WTC11 (cell line): Measurements from ENCODE around the gene TBRG4. TPM values are rescaled to one million over a fixed set of nuclear protein-coding genes. Genes with fewer than 3 reads are reported as not detected.

ENCODE experiments used
- ATAC-seq: fragments of 200-7000 bp; cut with Tn5 transposase; 2 replicates; pipeline ENCODE4 v1.10.0; 2021; ENCODE audit warnings: mild to moderate bottlenecking, moderate library complexity
- CTCF ChIA-PET: fragments of 300-600 bp; sonication (Branson Sonifier 250); formaldehyde crosslinking; loops from one replicate; lab custom pipeline; 2021; ENCODE audit warnings: antibody characterized with exemption; lab: Charles Lee
- POLR2A ChIA-PET: fragments of 350-600 bp; sonication (Branson Sonifier 250); formaldehyde crosslinking; loops from one replicate; lab custom pipeline; 2021; ENCODE audit warnings: antibody characterized with exemption; lab: Charles Lee
- DNase-seq: peaks from one replicate; pipeline ENCODE4 v3.0.0; 2021; ENCODE audit warnings: low spot score
- H3K27ac Mint-ChIP-seq: 2 replicates; pipeline ENCODE4 v1.8.0; 2021; ENCODE audit warnings: mixed read lengths
- H3K27me3 Mint-ChIP-seq: 2 replicates; pipeline ENCODE4 v1.8.0; 2021; ENCODE audit warnings: low read depth, mild to moderate bottlenecking, moderate library complexity, mixed read lengths
- H3K36me3 Mint-ChIP-seq: 2 replicates; pipeline ENCODE4 v1.8.0; 2021; ENCODE audit warnings: mixed read lengths
- H3K4me1 Mint-ChIP-seq: 2 replicates; pipeline ENCODE4 v1.8.0; 2022; ENCODE audit warnings: mixed read lengths
- H3K4me3 Mint-ChIP-seq: 2 replicates; pipeline ENCODE4 v1.8.0; 2021; ENCODE audit warnings: mild to moderate bottlenecking, moderate library complexity, mixed read lengths
- H3K9me3 Mint-ChIP-seq: 2 replicates; pipeline ENCODE4 v1.8.0; 2021; ENCODE audit warnings: mixed read lengths
- ARID4B ChIP-seq: sonication (generic); formaldehyde crosslinking; IDR thresholded peaks from 2 replicates; pipeline ENCODE4 v1.8.0; 2023; ENCODE audit warnings: missing genetic modification reagents, mild to moderate bottlenecking, borderline replicate concordance
- ATF1 ChIP-seq: sonication (generic); formaldehyde crosslinking; IDR thresholded peaks from 2 replicates; pipeline ENCODE4 v1.8.1; 2023; ENCODE audit warnings: mild to moderate bottlenecking, moderate library complexity, missing genetic modification reagents
- CREB1 ChIP-seq: sonication (generic); formaldehyde crosslinking; IDR thresholded peaks from 2 replicates; pipeline ENCODE4 v1.8.0; 2023; ENCODE audit warnings: mild to moderate bottlenecking, missing genetic modification reagents
- EMX1 ChIP-seq: fragments of 250-450 bp; sonication (Bioruptor Pico); IDR thresholded peaks from 2 replicates; pipeline ENCODE4 v1.8.0; 2021; ENCODE audit warnings: mild to moderate bottlenecking
- ERG ChIP-seq: fragments of 250-450 bp; sonication (Bioruptor Pico); IDR thresholded peaks from 2 replicates; pipeline ENCODE4 v1.8.0; 2021; ENCODE audit warnings: mild to moderate bottlenecking
- FOXJ3 ChIP-seq: sonication (generic); formaldehyde crosslinking; IDR thresholded peaks from 2 replicates; pipeline ENCODE4 v1.9.0; 2021; ENCODE audit warnings: missing genetic modification reagents, mild to moderate bottlenecking, borderline replicate concordance
- IRF2 ChIP-seq: sonication (generic); formaldehyde crosslinking; IDR thresholded peaks from 2 replicates; pipeline ENCODE4 v1.8.0; 2022; ENCODE audit warnings: low read depth, missing genetic modification reagents, borderline replicate concordance
- JAZF1 ChIP-seq: fragments of 250-450 bp; sonication (Bioruptor Pico); IDR thresholded peaks from 2 replicates; pipeline ENCODE4 v1.9.0; 2021; ENCODE audit warnings: moderate library complexity, mild to moderate bottlenecking, inconsistent platforms
- MXD4 ChIP-seq: fragments of 250-450 bp; sonication (Bioruptor Pico); IDR thresholded peaks from 2 replicates; pipeline ENCODE4 v1.8.0; 2021; ENCODE audit warnings: mild to moderate bottlenecking, moderate library complexity, borderline replicate concordance
- MYBL2 ChIP-seq: sonication (generic); formaldehyde crosslinking; IDR thresholded peaks from 2 replicates; pipeline ENCODE4 v1.8.1; 2023; ENCODE audit warnings: mild to moderate bottlenecking, moderate library complexity, missing genetic modification reagents
- NR1H2 ChIP-seq: sonication (generic); formaldehyde crosslinking; IDR thresholded peaks from 2 replicates; pipeline ENCODE4 v1.9.0; 2021; ENCODE audit warnings: mild to moderate bottlenecking, moderate library complexity, missing genetic modification reagents
- PRDM15 ChIP-seq: sonication (generic); formaldehyde crosslinking; IDR thresholded peaks from 2 replicates; pipeline ENCODE4 v1.8.0; 2022; ENCODE audit warnings: missing genetic modification reagents
- RORB ChIP-seq: fragments of 250-450 bp; sonication (Bioruptor Pico); IDR thresholded peaks from 2 replicates; pipeline ENCODE4 v1.9.0; 2021; ENCODE audit warnings: mild to moderate bottlenecking
- SMAD3 ChIP-seq: sonication (generic); formaldehyde crosslinking; IDR thresholded peaks from 2 replicates; pipeline ENCODE4 v1.8.0; 2022; ENCODE audit warnings: missing genetic modification reagents, mild to moderate bottlenecking, borderline replicate concordance
- TCF7 ChIP-seq: sonication (generic); formaldehyde crosslinking; IDR thresholded peaks from 2 replicates; pipeline ENCODE4 v1.8.0; 2022; ENCODE audit warnings: mild to moderate bottlenecking, low read depth, missing genetic modification reagents, moderate library complexity
- TEAD4 ChIP-seq: sonication (generic); formaldehyde crosslinking; IDR thresholded peaks from 2 replicates; pipeline ENCODE4 v1.8.0; 2022; ENCODE audit warnings: mild to moderate bottlenecking, missing genetic modification reagents
- TP53 ChIP-seq: sonication (generic); formaldehyde crosslinking; IDR thresholded peaks from 2 replicates; pipeline ENCODE4 v1.8.1; 2023; ENCODE audit warnings: mild to moderate bottlenecking, missing genetic modification reagents
- ZNF121 ChIP-seq: sonication (generic); formaldehyde crosslinking; IDR thresholded peaks from 2 replicates; pipeline ENCODE4 v1.8.0; 2023; ENCODE audit warnings: missing genetic modification reagents
- ZNF263 ChIP-seq: sonication (generic); formaldehyde crosslinking; IDR thresholded peaks from 2 replicates; pipeline ENCODE4 v1.8.1; 2022; ENCODE audit warnings: low read depth, mild to moderate bottlenecking, moderate library complexity, missing genetic modification reagents
- ZNF423 ChIP-seq: fragments of 250-450 bp; sonication (Bioruptor Pico); IDR thresholded peaks from 2 replicates; pipeline ENCODE4 v2.1.2; 2022; ENCODE audit warnings: mild to moderate bottlenecking, moderate library complexity
- ZNF532 ChIP-seq: fragments of 250-450 bp; sonication (Bioruptor Pico); IDR thresholded peaks from 2 replicates; pipeline ENCODE4 v1.9.0; 2021; ENCODE audit warnings: mild to moderate bottlenecking, borderline replicate concordance
- ZNF671 ChIP-seq: fragments of 250-450 bp; sonication (Bioruptor Pico); IDR thresholded peaks from 2 replicates; pipeline ENCODE4 v1.8.0; 2021; ENCODE audit warnings: mild to moderate bottlenecking
- total RNA-seq: library from RNA; stranded (reverse); gene quantifications from 3 replicates; pipeline ENCODE4 v1.2.3, GENCODE V29; 2021
- TF ChIP-seq, protein P1 (sequence below): sonication (generic); formaldehyde crosslinking; IDR thresholded peaks from 2 replicates; pipeline ENCODE4 v1.8.1; 2022; ENCODE audit warnings: mild to moderate bottlenecking, moderate library complexity, missing genetic modification reagents

TBRG4 gene
- total RNA-seq, 1 experiment from 2014 or later: 167 TPM

DNA sequence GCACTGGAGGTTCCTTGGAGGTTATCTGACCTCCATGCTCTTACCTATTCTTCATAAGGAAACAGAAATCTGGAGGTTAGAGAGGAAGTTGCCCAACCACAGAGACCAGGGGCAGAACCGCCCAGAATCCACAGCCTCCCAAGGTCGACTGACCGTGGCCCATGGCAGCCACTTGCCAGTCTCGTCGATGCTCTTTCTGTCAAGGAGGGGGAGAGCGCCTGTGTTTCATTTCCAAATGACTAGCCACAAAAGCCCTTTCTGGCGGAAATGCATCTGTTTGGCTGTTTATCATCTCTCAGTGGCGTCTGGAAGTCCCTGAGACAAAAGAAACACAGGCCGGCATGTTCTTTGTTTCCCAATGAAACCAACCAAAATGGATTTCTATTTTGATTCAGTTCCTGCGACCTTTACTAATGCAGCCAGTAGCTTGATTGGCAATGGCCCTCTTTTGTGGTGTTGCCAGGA, 49.0 kb upstream of the TBRG4 start:
- peaks cover 10% of the 10 kb centered on the region; the same call in 1 of the 2 replicates for H3K4me1 Mint-ChIP-seq
- ChIA-PET POLR2A (no interaction called here), CTCF (no interaction called here)
- no peak for ATAC-seq
- no peaks in the 10 kb centered on the region for H3K36me3 Mint-ChIP-seq
- no peak overlapping the region for H3K4me3 Mint-ChIP-seq
- TF ChIP-seq MXD4 (no peak), ERG (CRISPR knock-in tag) (no peak), RORB (CRISPR knock-in tag) (no peak), CREB1 (no peak), JAZF1 (CRISPR knock-in tag) (no peak), PRDM15 (CRISPR knock-in tag) (no peak), FOXJ3 (CRISPR knock-in tag) (no peak), EMX1 (CRISPR knock-in tag) (no peak), TEAD4 (CRISPR knock-in tag) (no peak), IRF2 (CRISPR knock-in tag) (no peak), TCF7 (CRISPR knock-in tag) (no peak), MYBL2 (CRISPR knock-in tag) (no peak), ZNF121 (CRISPR knock-in tag) (no peak), ARID4B (CRISPR knock-in tag) (no peak), NR1H2 (CRISPR knock-in tag) (no peak), TP53 (CRISPR knock-in tag) (no peak)
- TF ChIP-seq, protein P1, sequence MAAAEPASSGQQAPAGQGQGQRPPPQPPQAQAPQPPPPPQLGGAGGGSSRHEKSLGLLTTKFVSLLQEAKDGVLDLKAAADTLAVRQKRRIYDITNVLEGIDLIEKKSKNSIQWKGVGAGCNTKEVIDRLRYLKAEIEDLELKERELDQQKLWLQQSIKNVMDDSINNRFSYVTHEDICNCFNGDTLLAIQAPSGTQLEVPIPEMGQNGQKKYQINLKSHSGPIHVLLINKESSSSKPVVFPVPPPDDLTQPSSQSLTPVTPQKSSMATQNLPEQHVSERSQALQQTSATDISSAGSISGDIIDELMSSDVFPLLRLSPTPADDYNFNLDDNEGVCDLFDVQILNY (CRISPR knock-in tag): no peak
- no peak overlapping the region for H3K27ac Mint-ChIP-seq
- no peak for DNase-seq
- peaks cover 36% of the 10 kb centered on the region for H3K27me3 Mint-ChIP-seq
- H3K9me3 Mint-ChIP-seq: peaks cover 18% of the 10 kb centered on the region

- ChIA-PET CTCF (interaction anchor here (0.9 kb wide), 1 partner anchor 101 kb away, joined by 3 read pairs; no protein-coding TSS in a partner anchor), POLR2A (no interaction called here)
- no peak overlapping the region for H3K4me3 Mint-ChIP-seq
- peaks cover 13% of the 10 kb centered on the region; the same call in 1 of the 2 replicates for H3K4me1 Mint-ChIP-seq
- no peaks in the 10 kb centered on the region for H3K36me3 Mint-ChIP-seq
- peaks cover 11% of the 10 kb centered on the region for H3K9me3 Mint-ChIP-seq
- H3K27ac Mint-ChIP-seq: no peak overlapping the region
- peaks cover 36% of the 10 kb centered on the region for H3K27me3 Mint-ChIP-seq
- ATAC-seq (no peak), DNase-seq (no peak)
- TF ChIP-seq TEAD4 (CRISPR knock-in tag) (no peak), ZNF532 (CRISPR knock-in tag) (no peak), NR1H2 (CRISPR knock-in tag) (no peak), ATF1 (CRISPR knock-in tag) (no peak), ZNF263 (CRISPR knock-in tag) (no peak), SMAD3 (CRISPR knock-in tag) (no peak), ZNF671 (CRISPR knock-in tag) (no peak), ZNF423 (CRISPR knock-in tag) (no peak)
These were observed 47.8 kb upstream of the TBRG4 start for GRCh38 chr7:45159296-45159695.
